ENCODE data around the gene NCK1. TPM values are rescaled to one million over a fixed set of nuclear protein-coding genes. Genes with fewer than 3 reads are reported as not detected.
"Not testable (repeated sequence)": the region's sequence is repeated elsewhere in the genome, so short reads cannot be mapped to it uniquely, and the experiment has no call there.

The NCK1 gene
- polyA plus RNA-seq, 2 donors, result 23.3 to 37.0 TPM

GRCh38 chr3:136982520-136983138, 120.6 kb downstream of the NCK1 start:
- no peaks in the 10 kb centered on the region for H3K9me3 ChIP-seq (ENCODE audit: control insufficient read depth in 2 of 2, insufficient read depth in 1 of 2, low read depth in 1 of 2, low read length in 1 of 2)
- H3K36me3 ChIP-seq (ENCODE audit: control insufficient read depth in 2 of 2, insufficient read depth in 2 of 2, low read length in 1 of 2), result peaks cover 0 to 10% of the 10 kb centered on the region in 2 donors
- WGBS, 2 donors, result 87 to 93% methylated on average over 4 of the region's 4 CpGs
- H3K4me3 ChIP-seq (ENCODE audit: low read depth in 1 of 2, low read length in 2 of 2), result no peak overlapping the region
- no peaks in the 10 kb centered on the region for H3K27me3 ChIP-seq (ENCODE audit: control insufficient read depth in 1 of 2, insufficient read depth in 2 of 2, low read length in 2 of 2)
- no peak overlapping the region for H3K27ac ChIP-seq (ENCODE audit: low read depth in 2 of 2, low read length in 1 of 2)
- H3K4me1 ChIP-seq (ENCODE audit: control insufficient read depth in 2 of 2, insufficient read depth in 2 of 2, low read length in 1 of 2), result peaks cover 0 to 3% of the 10 kb centered on the region in 2 donors

GRCh38 chr3:136984837-136985236, 122.8 kb downstream of the NCK1 start:
- peaks cover 0 to 1% of the 10 kb centered on the region in 2 donors for H3K4me1 ChIP-seq (ENCODE audit: control insufficient read depth in 2 of 2, insufficient read depth in 2 of 2, low read length in 1 of 2)
- peak overlapping the region; percentile 62 to 72 for H3K27ac ChIP-seq (ENCODE audit: low read depth in 2 of 2, low read length in 1 of 2)
- 30 to 43% methylated on average over 3 of the region's 3 CpGs for WGBS, 2 donors
- H3K4me3 ChIP-seq (ENCODE audit: low read depth in 1 of 2, low read length in 2 of 2), result no peak overlapping the region
- no peaks in the 10 kb centered on the region for H3K9me3 ChIP-seq (ENCODE audit: control insufficient read depth in 2 of 2, insufficient read depth in 1 of 2, low read depth in 1 of 2, low read length in 1 of 2)
- H3K36me3 ChIP-seq (ENCODE audit: control insufficient read depth in 2 of 2, insufficient read depth in 2 of 2, low read length in 1 of 2), result peaks cover 0 to 16% of the 10 kb centered on the region in 2 donors
- H3K27me3 ChIP-seq (ENCODE audit: control insufficient read depth in 1 of 2, insufficient read depth in 2 of 2, low read length in 2 of 2), result no peaks in the 10 kb centered on the region

GRCh38 chr3:136987398-136987980, 125.5 kb downstream of the NCK1 start:
- H3K27me3 ChIP-seq (ENCODE audit: control insufficient read depth in 1 of 2, insufficient read depth in 2 of 2, low read length in 2 of 2); H3K4me3 ChIP-seq (ENCODE audit: low read depth in 1 of 2, low read length in 2 of 2); H3K27ac ChIP-seq (ENCODE audit: low read depth in 2 of 2, low read length in 1 of 2); H3K9me3 ChIP-seq (ENCODE audit: control insufficient read depth in 2 of 2, insufficient read depth in 1 of 2, low read depth in 1 of 2, low read length in 1 of 2): not testable (repeated sequence)
- Histone ChIP-seq H3K4me1 (ENCODE audit: control insufficient read depth in 2 of 2, insufficient read depth in 2 of 2, low read length in 1 of 2) (peaks cover 0 to 16% of the 10 kb centered on the region in 2 donors), H3K36me3 (ENCODE audit: control insufficient read depth in 2 of 2, insufficient read depth in 2 of 2, low read length in 1 of 2) (peaks cover 0 to 22% of the 10 kb centered on the region in 2 donors)
- 96 to 97% methylated on average over 34 to 39 of the region's 39 CpGs for WGBS, 2 donors

DNA sequence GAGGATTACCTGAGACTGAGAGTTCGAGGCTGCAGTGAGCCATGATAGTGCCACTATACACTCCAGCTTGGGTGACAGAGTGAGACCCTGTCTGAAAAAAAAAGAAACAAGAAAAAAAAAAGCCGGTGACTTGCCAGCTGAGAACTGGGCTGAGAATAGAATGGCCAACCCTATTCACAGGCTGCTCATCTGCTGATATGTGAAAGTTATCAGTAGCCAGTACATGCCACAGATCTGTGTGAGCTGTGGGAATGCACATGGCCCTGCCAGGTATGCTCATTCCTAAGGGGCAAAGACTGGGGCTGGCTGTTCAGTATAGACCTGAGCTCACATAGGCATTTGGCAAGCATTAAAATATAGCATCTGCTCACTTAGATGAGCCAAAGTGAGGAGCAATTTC, 126.6 kb downstream of the NCK1 start:
- Histone ChIP-seq H3K4me1 (ENCODE audit: control insufficient read depth in 2 of 2, insufficient read depth in 2 of 2, low read length in 1 of 2) (peaks cover 0 to 16% of the 10 kb centered on the region in 2 donors), H3K4me3 (ENCODE audit: low read depth in 1 of 2, low read length in 2 of 2) (no peak overlapping the region), H3K27ac (ENCODE audit: low read depth in 2 of 2, low read length in 1 of 2) (no peak overlapping the region), H3K27me3 (ENCODE audit: control insufficient read depth in 1 of 2, insufficient read depth in 2 of 2, low read length in 2 of 2) (no peaks in the 10 kb centered on the region), H3K9me3 (ENCODE audit: control insufficient read depth in 2 of 2, insufficient read depth in 1 of 2, low read depth in 1 of 2, low read length in 1 of 2) (no peaks in the 10 kb centered on the region), H3K36me3 (ENCODE audit: control insufficient read depth in 2 of 2, insufficient read depth in 2 of 2, low read length in 1 of 2) (peaks cover 0 to 18% of the 10 kb centered on the region in 2 donors)
- 84 to 94% methylated on average over 2 of the region's 2 CpGs for WGBS, 2 donors

GRCh38 chr3:136989781-136990524, 127.9 kb downstream of the NCK1 start:
- Histone ChIP-seq H3K4me1 (ENCODE audit: control insufficient read depth in 2 of 2, insufficient read depth in 2 of 2, low read length in 1 of 2) (peaks cover 0 to 16% of the 10 kb centered on the region in 2 donors), H3K4me3 (ENCODE audit: low read depth in 1 of 2, low read length in 2 of 2) (no peak overlapping the region), H3K27me3 (ENCODE audit: control insufficient read depth in 1 of 2, insufficient read depth in 2 of 2, low read length in 2 of 2) (no peaks in the 10 kb centered on the region), H3K36me3 (ENCODE audit: control insufficient read depth in 2 of 2, insufficient read depth in 2 of 2, low read length in 1 of 2) (peaks cover 0 to 17% of the 10 kb centered on the region in 2 donors), H3K27ac (ENCODE audit: low read depth in 2 of 2, low read length in 1 of 2) (peak overlapping the region; percentile 81 to 87), H3K9me3 (ENCODE audit: control insufficient read depth in 2 of 2, insufficient read depth in 1 of 2, low read depth in 1 of 2, low read length in 1 of 2) (no peaks in the 10 kb centered on the region)
- 57 to 66% methylated on average over 4 of the region's 4 CpGs for WGBS, 2 donors

DNA sequence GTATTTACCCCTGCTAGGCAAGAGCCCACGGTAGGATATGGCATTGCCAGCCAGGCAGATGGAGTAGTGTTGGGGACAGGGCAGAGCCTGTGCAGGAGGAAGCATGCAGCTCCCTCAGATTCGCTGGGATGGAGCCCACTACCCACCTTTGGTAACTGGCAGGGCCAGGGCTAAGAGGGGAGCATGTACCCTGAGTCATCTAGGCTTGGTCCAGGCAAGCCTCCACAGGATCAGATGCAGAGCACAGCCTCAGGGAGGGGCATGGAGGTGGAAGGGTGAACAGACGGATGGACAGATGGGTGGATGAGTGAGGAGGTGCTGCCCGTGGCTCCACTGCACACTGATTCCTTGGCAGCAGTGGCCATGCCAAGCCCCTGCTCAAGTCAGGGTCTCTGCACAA, 128.8 kb downstream of the NCK1 start:
- H3K36me3 ChIP-seq (ENCODE audit: control insufficient read depth in 2 of 2, insufficient read depth in 2 of 2, low read length in 1 of 2), result peaks cover 0 to 17% of the 10 kb centered on the region in 2 donors
- peaks cover 0 to 19% of the 10 kb centered on the region in 2 donors for H3K4me1 ChIP-seq (ENCODE audit: control insufficient read depth in 2 of 2, insufficient read depth in 2 of 2, low read length in 1 of 2)
- H3K27me3 ChIP-seq (ENCODE audit: control insufficient read depth in 1 of 2, insufficient read depth in 2 of 2, low read length in 2 of 2), result no peaks in the 10 kb centered on the region
- H3K9me3 ChIP-seq (ENCODE audit: control insufficient read depth in 2 of 2, insufficient read depth in 1 of 2, low read depth in 1 of 2, low read length in 1 of 2), result no peaks in the 10 kb centered on the region
- H3K27ac ChIP-seq (ENCODE audit: low read depth in 2 of 2, low read length in 1 of 2), result peak overlapping the region; percentile 81 to 87
- no peak overlapping the region for H3K4me3 ChIP-seq (ENCODE audit: low read depth in 1 of 2, low read length in 2 of 2)
- 50 to 75% methylated on average over 4 of the region's 4 CpGs for WGBS, 2 donors

GRCh38 chr3:136992115-136992514, 130.1 kb downstream of the NCK1 start:
- Histone ChIP-seq H3K9me3 (ENCODE audit: control insufficient read depth in 2 of 2, insufficient read depth in 1 of 2, low read depth in 1 of 2, low read length in 1 of 2) (no peaks in the 10 kb centered on the region), H3K27me3 (ENCODE audit: control insufficient read depth in 1 of 2, insufficient read depth in 2 of 2, low read length in 2 of 2) (no peaks in the 10 kb centered on the region), H3K36me3 (ENCODE audit: control insufficient read depth in 2 of 2, insufficient read depth in 2 of 2, low read length in 1 of 2) (peaks cover 0 to 20% of the 10 kb centered on the region in 2 donors), H3K4me1 (ENCODE audit: control insufficient read depth in 2 of 2, insufficient read depth in 2 of 2, low read length in 1 of 2) (peaks cover 0 to 25% of the 10 kb centered on the region in 2 donors), H3K27ac (ENCODE audit: low read depth in 2 of 2, low read length in 1 of 2) (peak overlapping the region; percentile 12 to 45), H3K4me3 (ENCODE audit: low read depth in 1 of 2, low read length in 2 of 2) (no peak overlapping the region)
- 87 to 95% methylated on average over 2 of the region's 2 CpGs for WGBS, 2 donors

- Histone ChIP-seq H3K4me3 (ENCODE audit: low read depth in 1 of 2, low read length in 2 of 2) (no peak overlapping the region), H3K9me3 (ENCODE audit: control insufficient read depth in 2 of 2, insufficient read depth in 1 of 2, low read depth in 1 of 2, low read length in 1 of 2) (no peaks in the 10 kb centered on the region), H3K27me3 (ENCODE audit: control insufficient read depth in 1 of 2, insufficient read depth in 2 of 2, low read length in 2 of 2) (no peaks in the 10 kb centered on the region), H3K27ac (ENCODE audit: low read depth in 2 of 2, low read length in 1 of 2) (peak overlapping the region; percentile 96 to 99), H3K36me3 (ENCODE audit: control insufficient read depth in 2 of 2, insufficient read depth in 2 of 2, low read length in 1 of 2) (peaks cover 0 to 12% of the 10 kb centered on the region in 2 donors), H3K4me1 (ENCODE audit: control insufficient read depth in 2 of 2, insufficient read depth in 2 of 2, low read length in 1 of 2) (peaks cover 0 to 23% of the 10 kb centered on the region in 2 donors)
- WGBS, 2 donors, result 23 to 26% methylated on average over 8 of the region's 8 CpGs
Observed at GRCh38 chr3:136994772-136995516, 132.9 kb downstream of the NCK1 start.

GRCh38 chr3:136995652-136996051, 133.6 kb downstream of the NCK1 start:
- no peaks in the 10 kb centered on the region for H3K27me3 ChIP-seq (ENCODE audit: control insufficient read depth in 1 of 2, insufficient read depth in 2 of 2, low read length in 2 of 2)
- peak overlapping the region; percentile 96 to 99 for H3K27ac ChIP-seq (ENCODE audit: low read depth in 2 of 2, low read length in 1 of 2)
- H3K4me1 ChIP-seq (ENCODE audit: control insufficient read depth in 2 of 2, insufficient read depth in 2 of 2, low read length in 1 of 2), result peaks cover 0 to 16% of the 10 kb centered on the region in 2 donors
- peaks cover 0 to 12% of the 10 kb centered on the region in 2 donors for H3K36me3 ChIP-seq (ENCODE audit: control insufficient read depth in 2 of 2, insufficient read depth in 2 of 2, low read length in 1 of 2)
- 61 to 68% methylated on average over 1 of the region's 1 CpG for WGBS, 2 donors
- no peaks in the 10 kb centered on the region for H3K9me3 ChIP-seq (ENCODE audit: control insufficient read depth in 2 of 2, insufficient read depth in 1 of 2, low read depth in 1 of 2, low read length in 1 of 2)
- H3K4me3 ChIP-seq (ENCODE audit: low read depth in 1 of 2, low read length in 2 of 2), result no peak overlapping the region
